Trophoblast cell (in vitro differentiated cells and primary cell): ENCODE data around the gene MC1R.
"Not testable (repeated sequence)": the region's sequence is repeated elsewhere in the genome, so short reads cannot be mapped to it uniquely, and the experiment has no call there.

Source experiments
- DNase-seq, 2 donors: peaks; one replicate each; pipeline ENCODE4 v3.0.0-alpha.2; 2016
- H2AFZ ChIP-seq: 2 replicates; pipeline ENCODE4 v1.6.1; 2013; ENCODE audit warnings: low read length, moderate library complexity, mild to moderate bottlenecking; ENCODE audit not compliant: insufficient read depth, poor library complexity
- H2AK5ac ChIP-seq: 2 replicates; pipeline ENCODE4 v1.6.1; 2013; ENCODE audit warnings: mild to moderate bottlenecking, low read length
- H2BK120ac ChIP-seq: 2 replicates; pipeline ENCODE4 v1.6.1; 2013; ENCODE audit warnings: low read length, mild to moderate bottlenecking, moderate library complexity; ENCODE audit not compliant: insufficient read depth, poor library complexity
- H2BK12ac ChIP-seq: 2 replicates; pipeline ENCODE4 v1.6.1; 2013; ENCODE audit warnings: mild to moderate bottlenecking, low read length, moderate library complexity
- H2BK5ac ChIP-seq: 2 replicates; pipeline ENCODE4 v1.6.1; 2013; ENCODE audit warnings: low read length, low read depth, moderate library complexity, mild to moderate bottlenecking; ENCODE audit not compliant: poor library complexity
- H3K14ac ChIP-seq: 2 replicates; pipeline ENCODE4 v1.6.1; 2013; ENCODE audit warnings: mild to moderate bottlenecking, low read length
- H3K18ac ChIP-seq: 2 replicates; pipeline ENCODE4 v1.6.1; 2013; ENCODE audit warnings: mild to moderate bottlenecking, low read length
- H3K23ac ChIP-seq: 2 replicates; pipeline ENCODE4 v1.6.1; 2013; ENCODE audit warnings: low read length
- H3K27ac ChIP-seq: 2 replicates; pipeline ENCODE4 v1.5.1; 2013; ENCODE audit warnings: low read depth, mild to moderate bottlenecking, inconsistent platforms, low read length, moderate library complexity
- H3K27me3 ChIP-seq: 2 replicates; pipeline ENCODE4 v1.6.1; 2013; ENCODE audit warnings: inconsistent platforms, mild to moderate bottlenecking, low read length, moderate library complexity; ENCODE audit not compliant: insufficient read depth
- H3K36me3 ChIP-seq, 2 experiments: 1 replicate in 1 of 2; 2 replicates in 1 of 2; pipeline ENCODE4 v1.6.1; 2013; ENCODE audit warnings: low read length in 2 of 2, mild to moderate bottlenecking in 2 of 2, moderate library complexity in 1 of 2; ENCODE audit not compliant: insufficient read depth in 2 of 2, control insufficient read depth in 1 of 2
- H3K4ac ChIP-seq: 2 replicates; pipeline ENCODE4 v1.6.1; 2013; ENCODE audit warnings: low read depth, mild to moderate bottlenecking, low read length, moderate library complexity
- H3K4me1 ChIP-seq, 2 experiments: 1 replicate in 1 of 2; 2 replicates in 1 of 2; pipeline ENCODE4 v1.6.1; 2013; ENCODE audit warnings: low read length in 2 of 2, mild to moderate bottlenecking in 2 of 2, moderate library complexity in 1 of 2; ENCODE audit not compliant: insufficient read depth in 2 of 2, control insufficient read depth in 1 of 2
- H3K4me2 ChIP-seq: 2 replicates; pipeline ENCODE4 v1.6.1; 2013; ENCODE audit warnings: inconsistent platforms, mild to moderate bottlenecking, low read length, moderate library complexity
- H3K4me3 ChIP-seq: 2 replicates; pipeline ENCODE4 v1.5.1; 2013; ENCODE audit warnings: mild to moderate bottlenecking, low read depth, low read length, inconsistent platforms
- H3K79me1 ChIP-seq: one replicate; pipeline ENCODE4 v1.6.1; 2013; ENCODE audit warnings: low read length
- H3K79me2 ChIP-seq: 2 replicates; pipeline ENCODE4 v1.6.1; 2013; ENCODE audit warnings: low read length, mild to moderate bottlenecking; ENCODE audit not compliant: control insufficient read depth, insufficient read depth, poor library complexity
- H3K9ac ChIP-seq: 2 replicates; pipeline ENCODE4 v1.6.1; 2013; ENCODE audit warnings: mild to moderate bottlenecking, low read length
- H3K9me3 ChIP-seq: 2 replicates; pipeline ENCODE4 v1.6.1; 2013; ENCODE audit warnings: low read depth, mild to moderate bottlenecking, control low read depth, inconsistent platforms, low read length; ENCODE audit not compliant: insufficient read depth
- H4K12ac ChIP-seq: 2 replicates; pipeline ENCODE4 v1.6.1; 2013; ENCODE audit warnings: low read depth, mild to moderate bottlenecking, low read length, moderate library complexity
- H4K8ac ChIP-seq: 2 replicates; pipeline ENCODE4 v1.6.1; 2013; ENCODE audit warnings: low read depth, mild to moderate bottlenecking, low read length, moderate library complexity
- H4K91ac ChIP-seq: one replicate; pipeline ENCODE4 v1.6.1; 2013; ENCODE audit warnings: low read depth, mild to moderate bottlenecking, low read length, moderate library complexity
- WGBS: extraction: QIAGEN DNeasy Blood & Tissue Kit; methylation state at CpG from one replicate; pipeline ENCODE4 v1.1.7; 2013; ENCODE audit warnings: missing lambda C conversion rate; ENCODE audit not compliant: insufficient read length, insufficient coverage; ENCODE audit errors: extremely low coverage; 5-methylcytosine and 5-hydroxymethylcytosine counted together

The MC1R gene

GRCh38 chr16:89873109-89873971 is 45.3 kb upstream of the MC1R start, which contains the start of gene TCF25:
Gene TCF25 (plus strand): TSS chr16:89873592. CDS start chr16:89873668, 76 bp downstream.
- no peak within 1 kb of the TSS for H3K23ac ChIP-seq
- H3K9me3 ChIP-seq = peaks cover 2% of the 10 kb centered on the region
- peak within 1 kb of the TSS; percentile 92 for H2BK120ac ChIP-seq
- H3K27ac ChIP-seq = peak within 1 kb of the TSS; percentile 97
- WGBS = no CpG with 5 or more reads among the region's 104 CpGs
- H2BK5ac ChIP-seq = peak within 1 kb of the TSS; percentile 94
- peak within 1 kb of the TSS; percentile 76 for H3K4me2 ChIP-seq
- peaks cover 14% of the 10 kb centered on the region for H3K79me2 ChIP-seq
- H4K12ac ChIP-seq = peak within 1 kb of the TSS; percentile 96
- peak within 1 kb of the TSS; percentile 98 for H3K18ac ChIP-seq
- peak within 1 kb of the TSS; percentile 87 for H2AFZ ChIP-seq
- H3K4me3 ChIP-seq = peak within 1 kb of the TSS; percentile 86
- H3K4me1 ChIP-seq = peaks cover 4 to 10% of the 10 kb centered on the region in 2 experiments
- peak within 1 kb of the TSS; percentile 97 for H4K91ac ChIP-seq
- peak within 1 kb of the TSS; percentile 87 for H2AK5ac ChIP-seq
- DNase-seq = peak; percentile 88 to 91
- H3K14ac ChIP-seq = peak within 1 kb of the TSS; percentile 97
- no peaks in the 10 kb centered on the region for H3K27me3 ChIP-seq
- peaks cover 11% of the 10 kb centered on the region for H3K79me1 ChIP-seq
- H3K36me3 ChIP-seq = peaks cover 15 to 19% of the 10 kb centered on the region in 2 experiments
- peak within 1 kb of the TSS; percentile 95 for H3K9ac ChIP-seq
- H4K8ac ChIP-seq = peak within 1 kb of the TSS; percentile 98
- H2BK12ac ChIP-seq = no peak within 1 kb of the TSS
- H3K4ac ChIP-seq = peak within 1 kb of the TSS; percentile 92

GRCh38 chr16:89873972-89874689 is 44.5 kb upstream of the MC1R start:
- Histone ChIP-seq H4K91ac (peak overlapping the region; percentile 97), H3K27me3 (no peaks in the 10 kb centered on the region), H3K9me3 (peaks cover 2% of the 10 kb centered on the region), H3K79me2 (peaks cover 14% of the 10 kb centered on the region), H2BK5ac (no peak overlapping the region), H2AK5ac (peak overlapping the region; percentile 4), H3K14ac (peak overlapping the region; percentile 89), H4K12ac (peak overlapping the region; percentile 14), H3K4me2 (peak overlapping the region; percentile 58), H3K36me3 (peaks cover 23 to 24% of the 10 kb centered on the region in 2 experiments), H3K27ac (peak overlapping the region; percentile 97), H3K4me3 (peak overlapping the region; percentile 84), H2BK120ac (peak overlapping the region; percentile 4), H3K9ac (no peak overlapping the region), H2BK12ac (no peak overlapping the region), H3K4ac (peak overlapping the region; percentile 89), H4K8ac (no peak overlapping the region), H3K79me1 (peaks cover 11% of the 10 kb centered on the region), H3K18ac (peak overlapping the region; percentile 94), H2AFZ (peak overlapping the region; percentile 17), H3K23ac (no peak overlapping the region), H3K4me1 (peaks cover 4 to 10% of the 10 kb centered on the region in 2 experiments)
- DNase-seq = peak; percentile 91 to 97
- no CpG with 5 or more reads among the region's 61 CpGs for WGBS

- peaks cover 47 to 48% of the 10 kb centered on the region in 2 experiments for H3K36me3 ChIP-seq
- not testable (repeated sequence) for H2BK12ac ChIP-seq, H4K12ac ChIP-seq, H3K27me3 ChIP-seq, H3K4me3 ChIP-seq, H3K27ac ChIP-seq, H2AFZ ChIP-seq, H3K23ac ChIP-seq, H4K8ac ChIP-seq, H3K4ac ChIP-seq, H3K79me2 ChIP-seq, H3K4me1 ChIP-seq, H4K91ac ChIP-seq, H2AK5ac ChIP-seq, H3K18ac ChIP-seq, H2BK5ac ChIP-seq, DNase-seq, H3K4me2 ChIP-seq, H3K9me3 ChIP-seq, H3K14ac ChIP-seq, H3K9ac ChIP-seq, H3K79me1 ChIP-seq, H2BK120ac ChIP-seq
- no CpG with 5 or more reads among the region's 28 CpGs for WGBS
Observed at GRCh38 chr16:89879123-89879522, 39.5 kb upstream of the MC1R start.

GRCh38 chr16:89880477-89881367 is 37.9 kb upstream of the MC1R start:
- no CpG with 5 or more reads among the region's 18 CpGs for WGBS
- H2BK120ac ChIP-seq = no peak overlapping the region
- no peaks in the 10 kb centered on the region for H3K79me1 ChIP-seq

More at GRCh38 chr16:89880477-89881367, 37.9 kb upstream of the MC1R start:
- no peak for DNase-seq
- Histone ChIP-seq H3K9me3 (no peaks in the 10 kb centered on the region), H3K9ac (peak overlapping the region; percentile 35), H2AFZ (no peak overlapping the region), H3K79me2 (peaks cover 2% of the 10 kb centered on the region), H3K4me3 (no peak overlapping the region), H3K4ac (no peak overlapping the region), H3K36me3 (peaks cover 55 to 59% of the 10 kb centered on the region in 2 experiments), H3K27ac (no peak overlapping the region), H3K4me1 (peaks cover 0 to 6% of the 10 kb centered on the region in 2 experiments), H3K14ac (no peak overlapping the region), H3K18ac (no peak overlapping the region), H2BK12ac (no peak overlapping the region), H4K8ac (no peak overlapping the region), H3K23ac (no peak overlapping the region), H3K27me3 (no peaks in the 10 kb centered on the region), H2BK5ac (no peak overlapping the region), H2AK5ac (no peak overlapping the region), H4K12ac (no peak overlapping the region), H4K91ac (no peak overlapping the region), H3K4me2 (no peak overlapping the region)
